HG03442 (cell line): ENCODE measurements around the gene EIF3F.

Experiments used
- ATAC-seq: cut with Tn5 transposase; IDR thresholded peaks from one replicate; pipeline ENCODE4 v1.9.1; 2021; ENCODE audit warnings: mild to moderate bottlenecking, moderate library complexity; ENCODE audit not compliant: unreplicated experiment

Gene EIF3F

GRCh38 chr11:8036002-8036802 is 49.1 kb downstream of the EIF3F start:
- ATAC-seq = no peak

GRCh38 chr11:8036986-8037385 is 49.8 kb downstream of the EIF3F start:
- no peak for ATAC-seq

GRCh38 chr11:8038393-8038792 is 51.3 kb downstream of the EIF3F start:
- ATAC-seq = no peak

- ATAC-seq = no peak
Measured at GRCh38 chr11:8038811-8039529, 51.8 kb downstream of the EIF3F start.

- ATAC-seq = no peak
Measured at GRCh38 chr11:8039530-8040260, 52.6 kb downstream of the EIF3F start.

DNA sequence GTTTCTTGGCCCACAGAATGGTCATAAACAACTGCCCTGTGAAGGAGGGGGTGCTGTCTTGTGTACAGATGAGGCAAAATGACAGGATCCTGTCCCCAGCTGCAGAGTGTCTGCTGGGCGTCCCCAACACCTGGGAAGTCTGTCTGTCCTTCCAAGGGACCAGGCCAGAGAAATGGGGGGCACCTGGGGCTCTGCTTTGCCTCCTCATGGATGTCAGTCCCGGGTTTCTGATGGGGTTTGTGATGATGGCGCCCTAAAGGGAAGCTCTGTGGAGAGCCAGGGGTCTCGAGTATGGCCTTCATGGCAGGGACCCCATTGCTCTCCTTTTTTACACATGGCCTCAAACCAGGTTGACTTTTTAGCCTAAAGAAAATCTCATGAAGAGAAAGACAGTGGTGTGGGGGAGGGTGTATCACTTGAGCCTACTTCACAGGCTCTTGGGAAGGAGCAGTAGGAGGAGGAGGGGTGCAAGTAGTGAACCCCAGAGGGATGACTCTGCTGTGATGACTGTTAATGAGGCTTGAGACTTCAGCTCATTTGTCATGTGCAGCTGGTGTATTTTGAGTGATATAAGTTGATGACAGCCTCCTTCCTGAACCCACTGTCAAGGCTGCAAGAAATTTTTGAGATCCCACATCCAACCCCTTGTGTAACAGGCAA is 53.3 kb downstream of the EIF3F start:
- ATAC-seq = no peak

GRCh38 chr11:8040921-8041285 is 53.8 kb downstream of the EIF3F start:
- ATAC-seq = no peak

DNA sequence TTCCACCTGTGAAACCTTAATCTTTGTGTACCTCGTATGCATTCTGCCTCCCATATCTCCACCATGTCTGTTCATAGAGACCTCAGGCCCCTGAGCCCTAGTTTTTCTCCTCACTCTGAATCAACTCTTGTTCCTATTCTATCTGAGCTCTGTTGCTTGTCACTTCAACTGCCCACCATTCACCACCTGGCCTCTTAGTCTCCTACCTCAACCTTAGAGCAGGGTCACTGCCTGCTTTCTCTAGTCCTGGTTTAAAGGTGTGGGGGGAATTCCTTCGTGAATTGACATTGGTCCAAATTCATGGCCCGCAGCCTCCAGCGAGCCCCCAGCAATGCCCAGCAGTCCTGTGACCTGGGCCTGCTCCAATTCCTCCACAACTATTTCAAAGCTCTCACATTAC is 54.4 kb downstream of the EIF3F start:
- no peak for ATAC-seq

- no peak for ATAC-seq
Measured at GRCh38 chr11:8043756-8044155, 56.6 kb downstream of the EIF3F start.

GRCh38 chr11:8045839-8046238 is 58.7 kb downstream of the EIF3F start:
- ATAC-seq = no peak

- no peak for ATAC-seq
Measured at GRCh38 chr11:8047382-8047781, 60.2 kb downstream of the EIF3F start.

GRCh38 chr11:8049084-8049483 is 61.9 kb downstream of the EIF3F start:
- ATAC-seq = no peak
